Measurements from ENCODE around the gene CADM3.

Gene CADM3

GRCh38 chr1:159171254-159171687 lies at the start of gene CADM3:
CADM3 (plus strand) TSS chr1:159171615; CDS start chr1:159171766, 151 bp downstream.
- no peak for DNase-seq

GRCh38 chr1:159122005-159122621 lies 49.3 kb upstream of the CADM3 start:
- no peak for DNase-seq

GRCh38 chr1:159123587-159123986 lies 47.8 kb upstream of the CADM3 start:
- no peak for DNase-seq

- DNase-seq = peak; percentile 2
Measured at GRCh38 chr1:159132271-159132881, 39.0 kb upstream of the CADM3 start.

- no peak for DNase-seq
Measured at GRCh38 chr1:159140474-159140873, 30.9 kb upstream of the CADM3 start.

- no peak for DNase-seq
Measured at GRCh38 chr1:159141584-159142390, 29.6 kb upstream of the CADM3 start.

- DNase-seq = no peak
Measured at GRCh38 chr1:159142391-159142663, 29.1 kb upstream of the CADM3 start.

- DNase-seq = no peak
Measured at GRCh38 chr1:159142726-159143510, 28.5 kb upstream of the CADM3 start.

GRCh38 chr1:159144571-159144970 lies 26.8 kb upstream of the CADM3 start:
- DNase-seq = no peak

- DNase-seq = no peak
Measured at GRCh38 chr1:159146980-159147379, 24.4 kb upstream of the CADM3 start.

GRCh38 chr1:159152031-159152430 lies 19.4 kb upstream of the CADM3 start:
- DNase-seq = no peak

- DNase-seq = peak; percentile 38
Measured at GRCh38 chr1:159161001-159161718, 10.3 kb upstream of the CADM3 start.

GRCh38 chr1:159161719-159162026 lies 9.7 kb upstream of the CADM3 start:
- no peak for DNase-seq

- DNase-seq = peak; percentile 21
Measured at GRCh38 chr1:159162516-159163265, 8.7 kb upstream of the CADM3 start.

- no peak for DNase-seq
Measured at GRCh38 chr1:159163614-159164228, 7.7 kb upstream of the CADM3 start.

- no peak for DNase-seq
Measured at GRCh38 chr1:159168043-159168442, 3.4 kb upstream of the CADM3 start.

- DNase-seq = no peak
Measured at GRCh38 chr1:159170639-159171038, 776 bp upstream of the CADM3 start.

GRCh38 chr1:159171688-159172501 lies 480 bp downstream of the CADM3 start:
- no peak for DNase-seq

GRCh38 chr1:159172614-159173291 lies 1.3 kb downstream of the CADM3 start:
- no peak for DNase-seq

GRCh38 chr1:159173320-159173719 lies 1.9 kb downstream of the CADM3 start:
- DNase-seq = no peak
